ENCODE results near the gene PRSS12. TPM values are rescaled to one million over a fixed set of nuclear protein-coding genes. Genes with fewer than 3 reads are reported as not detected.

The PRSS12 gene
- total RNA-seq, 2 donors from 2014 or later: 1.7 to 43.0 TPM

GRCh38 chr4:118353534-118354030 is 779 bp upstream of the PRSS12 start:
- H3K4me3 ChIP-seq: no peak overlapping the region
- intact Hi-C loops (cut with DNase I): loop anchor here (2.0 kb wide), 1 partner anchor 73 kb away; no protein-coding TSS in a partner anchor
- TF ChIP-seq CTCF (IDR thresholded peaks at IDR 0.05) (no peak), POLR2A (IDR thresholded peaks at IDR 0.05) (no peak), POLR2AphosphoS5 (IDR thresholded peaks at IDR 0.05) (no peak)
- peaks cover 4% of the 10 kb centered on the region for H3K4me1 ChIP-seq (replicated peaks)
- H3K9me3 ChIP-seq: no peaks in the 10 kb centered on the region
- WGBS: 37% methylated on average over 8 of the region's 8 CpGs
- DNase-seq (ENCODE audit: low spot score): no peak
- H3K27ac ChIP-seq: no peak overlapping the region
- no peaks in the 10 kb centered on the region for H3K27me3 ChIP-seq (replicated peaks; ENCODE audit: insufficient read depth)
- no peaks in the 10 kb centered on the region for H3K36me3 ChIP-seq

DNA sequence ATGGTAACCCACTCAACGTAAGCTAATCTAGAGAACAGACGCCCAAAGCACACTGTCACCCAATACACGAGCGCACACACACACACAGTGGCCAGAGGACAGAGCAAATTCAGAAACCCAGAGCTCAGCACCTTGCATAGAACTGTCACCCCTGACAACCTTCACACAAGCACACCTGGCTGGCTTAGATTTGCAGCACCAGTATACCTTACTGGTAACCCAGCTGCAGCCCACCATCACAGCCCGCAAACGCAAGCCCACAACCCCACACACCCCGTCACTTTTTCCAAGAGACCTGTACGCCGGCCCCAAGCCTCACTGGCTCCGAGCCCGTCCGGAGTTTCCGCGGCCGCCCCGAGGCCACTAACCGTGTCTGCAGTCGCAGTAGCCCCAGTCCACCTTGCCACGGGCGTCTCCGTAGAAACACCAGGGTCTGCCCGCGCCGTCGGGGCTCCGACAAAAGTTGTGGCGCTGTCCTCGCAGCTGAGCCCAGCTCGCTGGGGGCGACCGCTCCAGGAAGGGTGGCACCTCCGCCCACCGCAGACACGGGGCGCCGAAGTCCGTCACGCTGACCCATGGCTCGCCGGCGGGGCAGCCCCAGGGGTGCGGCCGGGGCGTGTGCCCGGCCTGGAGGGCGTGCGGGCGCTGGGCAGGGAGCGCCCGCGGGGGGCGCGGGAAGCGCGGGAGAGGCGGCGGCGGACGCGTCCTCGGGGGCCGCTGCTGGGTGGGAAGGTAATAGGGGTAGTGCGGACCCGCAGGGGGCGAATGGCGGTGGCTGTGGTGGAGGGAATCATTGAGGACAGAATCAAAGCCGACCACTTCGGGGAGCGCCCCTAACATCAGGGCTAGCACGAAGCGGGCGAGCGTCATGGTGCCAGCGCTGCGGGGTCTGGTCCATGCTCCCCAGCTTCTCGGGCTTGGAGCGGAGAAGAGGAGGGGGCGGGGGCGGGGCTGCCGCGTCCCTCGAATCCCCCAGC is 664 bp downstream of the PRSS12 start:
- no peaks in the 10 kb centered on the region for H3K9me3 ChIP-seq
- DNase-seq (ENCODE audit: low spot score): no peak
- intact Hi-C loops (cut with DNase I): loop anchor here (2.0 kb wide), 1 partner anchor 71 kb away; no protein-coding TSS in a partner anchor
- TF ChIP-seq CTCF (IDR thresholded peaks at IDR 0.05): no peak
- no peak for TF ChIP-seq POLR2AphosphoS5 (IDR thresholded peaks at IDR 0.05)
- no peak for TF ChIP-seq POLR2A (IDR thresholded peaks at IDR 0.05)
- peaks cover 4% of the 10 kb centered on the region for H3K4me1 ChIP-seq (replicated peaks)
- peaks cover under 1% of the 10 kb centered on the region for H3K27me3 ChIP-seq (replicated peaks; ENCODE audit: insufficient read depth)
- H3K27ac ChIP-seq: no peak overlapping the region
- H3K36me3 ChIP-seq: no peaks in the 10 kb centered on the region
- 7% methylated on average over 62 of the region's 82 CpGs for WGBS
- peak overlapping the region; percentile 38 to 43 for H3K4me3 ChIP-seq

GRCh38 chr4:118350961-118351360 is 1.8 kb downstream of the PRSS12 start:
- WGBS: 46% methylated on average over 3 of the region's 3 CpGs
- no peaks in the 10 kb centered on the region for H3K36me3 ChIP-seq
- intact Hi-C loops (cut with DNase I): no loop called here
- H3K9me3 ChIP-seq: no peaks in the 10 kb centered on the region
- H3K4me3 ChIP-seq: no peak overlapping the region
- peaks cover 8% of the 10 kb centered on the region for H3K27me3 ChIP-seq (replicated peaks; ENCODE audit: insufficient read depth)
- no peak for DNase-seq (ENCODE audit: low spot score)
- H3K27ac ChIP-seq: no peak overlapping the region
- TF ChIP-seq POLR2AphosphoS5 (IDR thresholded peaks at IDR 0.05) (no peak), CTCF (IDR thresholded peaks at IDR 0.05) (no peak), POLR2A (IDR thresholded peaks at IDR 0.05) (no peak)
- peaks cover 4% of the 10 kb centered on the region for H3K4me1 ChIP-seq (replicated peaks)

- H3K36me3 ChIP-seq: no peaks in the 10 kb centered on the region
- TF ChIP-seq POLR2A (IDR thresholded peaks at IDR 0.05) (no peak), POLR2AphosphoS5 (IDR thresholded peaks at IDR 0.05) (no peak)
- no peak overlapping the region for H3K27ac ChIP-seq
- peaks cover 8% of the 10 kb centered on the region for H3K27me3 ChIP-seq (replicated peaks; ENCODE audit: insufficient read depth)
- H3K4me3 ChIP-seq: no peak overlapping the region
- H3K4me1 ChIP-seq (replicated peaks): peaks cover 4% of the 10 kb centered on the region
- WGBS: 65% methylated on average over 5 of the region's 5 CpGs
- intact Hi-C loops (cut with DNase I): no loop called here
- H3K9me3 ChIP-seq: no peaks in the 10 kb centered on the region
- no peak for DNase-seq (ENCODE audit: low spot score)
These were observed 3.9 kb downstream of the PRSS12 start for GRCh38 chr4:118348886-118349285.

- DNase-seq (ENCODE audit: low spot score): no peak
- WGBS: 78% methylated on average over 4 of the region's 4 CpGs
- intact Hi-C loops (cut with DNase I): no loop called here
- no peaks in the 10 kb centered on the region for H3K4me1 ChIP-seq (replicated peaks)
- H3K9me3 ChIP-seq: no peaks in the 10 kb centered on the region
- H3K27me3 ChIP-seq (replicated peaks; ENCODE audit: insufficient read depth): peaks cover 8% of the 10 kb centered on the region
- no peak overlapping the region for H3K27ac ChIP-seq
- H3K36me3 ChIP-seq: no peaks in the 10 kb centered on the region
- no peak for TF ChIP-seq CTCF (IDR thresholded peaks at IDR 0.05)
- no peak for TF ChIP-seq POLR2AphosphoS5 (IDR thresholded peaks at IDR 0.05)
- TF ChIP-seq POLR2A (IDR thresholded peaks at IDR 0.05): no peak
- H3K4me3 ChIP-seq: no peak overlapping the region
These were observed 6.3 kb downstream of the PRSS12 start for GRCh38 chr4:118346495-118346894.
